Measurements from ENCODE around the gene STPG1.

DNA sequence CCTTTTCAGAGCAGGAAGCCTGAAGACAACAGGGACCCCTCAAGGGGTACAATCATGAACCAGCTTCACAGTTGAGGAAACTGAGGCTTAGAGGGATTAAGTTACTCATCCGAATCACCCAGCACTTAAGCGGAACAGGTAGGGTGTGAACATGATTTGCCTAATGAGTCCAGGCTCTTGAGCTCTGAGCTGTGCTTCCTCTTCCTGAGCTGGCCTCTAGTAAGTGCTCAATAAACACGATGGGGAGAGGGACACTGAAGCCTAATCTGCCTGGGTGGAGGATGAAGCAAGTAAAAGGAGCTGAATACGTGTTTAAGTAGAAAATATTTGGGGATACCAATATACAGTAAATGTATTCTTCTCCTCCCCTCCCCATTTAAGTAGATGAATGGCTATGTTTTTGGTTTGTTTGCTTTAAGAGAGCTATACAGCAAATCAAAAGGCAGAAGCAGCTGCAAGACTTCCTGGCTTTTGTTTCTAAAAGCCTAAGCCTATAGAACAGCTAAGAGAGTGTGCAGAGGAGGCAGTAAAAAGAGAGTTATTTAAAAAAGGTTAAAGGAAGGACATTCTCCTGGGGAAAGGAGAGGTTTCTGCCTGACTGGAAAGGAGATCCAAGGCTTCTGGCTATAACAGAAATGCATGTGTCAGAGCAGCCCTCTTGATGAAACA is 20.5 kb downstream of the STPG1 start:
- TF ChIP-seq EP300 (IDR thresholded peaks at IDR 0.05) (no peak), POLR2AphosphoS5 (IDR thresholded peaks at IDR 0.05) (no peak)
